SK-N-SH (cell line): Measurements from ENCODE around the gene ADK. TPM values are rescaled to one million over a fixed set of nuclear protein-coding genes. Genes with fewer than 3 reads are reported as not detected.

Experiments used
- CTCF ChIA-PET: fragments of 300-600, 350-600 bp; formaldehyde crosslinking; extraction: SDS; loops from one replicate; lab custom pipeline; 2021; lab: Yijun Ruan, JAX
- POLR2A ChIA-PET: fragments of 350-600 bp; sonication (Branson Sonifier 250); formaldehyde crosslinking; extraction: SDS; loops from one replicate; lab custom pipeline; 2020; ENCODE audit warnings: antibody characterized with exemption, inconsistent platforms; lab: Yijun Ruan, JAX
- DNase-seq: peaks from one replicate; pipeline ENCODE4 v3.0.0; 2012
- H2AFZ ChIP-seq: fragments of 200-600 bp; sonication (generic); 2 replicates; pipeline ENCODE4 v1.8.1; 2016; ENCODE audit warnings: antibody characterized with exemption, mild to moderate bottlenecking, low read depth
- H3F3A ChIP-seq: fragments of 200-600 bp; sonication (generic); replicated peaks from 2 replicates; pipeline ENCODE3; 2016; ENCODE audit warnings: antibody characterized with exemption, mild to moderate bottlenecking; ENCODE audit not compliant: insufficient read depth
- H3K27ac ChIP-seq, 2 experiments: fragments of 200-500 bp in 1 of 2; fragments of 200-600 bp in 1 of 2; sonication (Bioruptor generic) in 1 of 2; sonication (generic), shearing (Covaris generic) in 1 of 2; 2 replicates each; pipeline versions ENCODE4 v1.5.1 to v1.6.1; 2014 to 2016; ENCODE audit warnings: low read depth in 2 of 2, inconsistent platforms in 1 of 2, low read length in 1 of 2, mild to moderate bottlenecking in 1 of 2, mixed read lengths in 1 of 2
- H3K27me3 ChIP-seq: fragments of 200-600 bp; sonication (generic), shearing (Covaris generic); 2 replicates; pipeline ENCODE4 v1.6.1; 2016; ENCODE audit warnings: mixed run types; ENCODE audit not compliant: insufficient read depth
- H3K36me3 ChIP-seq, 2 experiments: fragments of 200-500 bp in 1 of 2; fragments of 200-600 bp in 1 of 2; sonication (Bioruptor generic) in 1 of 2; sonication (generic) in 1 of 2; replicated peaks in 1 of 2; 2 replicates each; pipeline versions ENCODE3 to v1.5.1; 2014 to 2016; ENCODE audit warnings: low read length in 1 of 2, mild to moderate bottlenecking in 1 of 2; ENCODE audit not compliant: insufficient read depth in 2 of 2, control insufficient read depth in 1 of 2
- H3K4me1 ChIP-seq, 2 experiments: fragments of 200-500 bp in 1 of 2; fragments of 200-600 bp in 1 of 2; sonication (Bioruptor generic) in 1 of 2; sonication (generic), shearing (Covaris generic) in 1 of 2; 2 replicates each; pipeline versions ENCODE4 v1.5.1 to v1.6.1; 2014 to 2016; ENCODE audit warnings: low read depth in 1 of 2, low read length in 1 of 2, mixed run types in 1 of 2; ENCODE audit not compliant: insufficient read depth in 2 of 2, control insufficient read depth in 1 of 2
- H3K4me2 ChIP-seq: fragments of 200-600 bp; sonication (generic), shearing (Covaris generic); 2 replicates; pipeline ENCODE4 v1.6.1; 2017; ENCODE audit warnings: mixed run types
- H3K4me3 ChIP-seq, 2 experiments: fragments of 200-500 bp in 1 of 2; fragments of 200-600 bp in 1 of 2; sonication (Bioruptor generic) in 1 of 2; sonication (generic), shearing (Covaris generic) in 1 of 2; 2 replicates each; pipeline versions ENCODE4 v1.5.1 to v1.8.1; 2014 to 2016; ENCODE audit warnings: low read depth in 2 of 2, inconsistent platforms in 1 of 2, low read length in 1 of 2, mild to moderate bottlenecking in 1 of 2, mixed read lengths in 1 of 2, moderate library complexity in 1 of 2
- H3K79me2 ChIP-seq: fragments of 200-600 bp; sonication (generic); 2 replicates; pipeline ENCODE4 v1.8.1; 2017; ENCODE audit warnings: mild to moderate bottlenecking; ENCODE audit not compliant: insufficient read depth
- H3K9ac ChIP-seq: fragments of 200-600 bp; sonication (generic); 2 replicates; pipeline ENCODE4 v1.6.1; 2017; ENCODE audit warnings: mixed run types
- H3K9me2 ChIP-seq: fragments of 200-600 bp; sonication (generic); 2 replicates; pipeline ENCODE4 v1.6.1; 2017; ENCODE audit warnings: mixed run types
- H3K9me3 ChIP-seq: fragments of 200-600 bp; sonication (generic); 2 replicates; pipeline ENCODE4 v1.6.1; 2017; ENCODE audit warnings: mixed run types, mild to moderate bottlenecking, moderate library complexity
- H4K20me1 ChIP-seq: fragments of 200-600 bp; sonication (generic); 2 replicates; pipeline ENCODE4 v1.6.1; 2017; ENCODE audit warnings: mild to moderate bottlenecking, mixed run types; ENCODE audit not compliant: insufficient read depth
- CHD2 ChIP-seq: fragments of 150-350 bp; IDR thresholded peaks from 2 replicates; pipeline ENCODE4 v1.6.1; 2018; ENCODE audit warnings: low read length; ENCODE audit not compliant: partially characterized antibody
- CTCF ChIP-seq: fragments of 200-600 bp; sonication (generic); IDR thresholded peaks from 2 replicates; pipeline ENCODE4 v1.6.1; 2017; ENCODE audit warnings: antibody characterized with exemption, mild to moderate bottlenecking, moderate library complexity
- ELF1 ChIP-seq: IDR thresholded peaks from 2 replicates; pipeline ENCODE4 v1.4.0; 2012
- EP300 ChIP-seq, 2 experiments: IDR thresholded peaks; 2 replicates each; pipeline versions ENCODE4 v1.4.0 to v1.6.1; 2012; ENCODE audit warnings: borderline replicate concordance in 1 of 2, low read depth in 1 of 2, low read length in 1 of 2
- FOSL2 ChIP-seq: IDR thresholded peaks from 2 replicates; pipeline ENCODE4 v1.4.0; 2012; ENCODE audit warnings: low read depth, mild to moderate bottlenecking, moderate library complexity, borderline replicate concordance
- FOXJ3 ChIP-seq: sonication (generic); formaldehyde crosslinking; IDR thresholded peaks from 2 replicates; pipeline ENCODE4 v1.5.1; 2020; ENCODE audit warnings: mild to moderate bottlenecking, missing genetic modification reagents
- FOXM1 ChIP-seq: IDR thresholded peaks from 2 replicates; pipeline ENCODE4 v1.4.0; 2012; ENCODE audit warnings: low read depth, mild to moderate bottlenecking
- MAX ChIP-seq: IDR thresholded peaks from 2 replicates; pipeline ENCODE4 v1.4.0; 2012; ENCODE audit warnings: low read depth
- NFIC ChIP-seq: IDR thresholded peaks from 2 replicates; pipeline ENCODE4 v1.4.0; 2012; ENCODE audit warnings: borderline replicate concordance
- PBX3 ChIP-seq: IDR thresholded peaks from 2 replicates; pipeline ENCODE4; 2012
- POLR2AphosphoS5 ChIP-seq: IDR thresholded peaks from 2 replicates; pipeline ENCODE4 v1.6.1; 2012; ENCODE audit warnings: low read depth, low read length
- RFX5 ChIP-seq: IDR thresholded peaks from 2 replicates; pipeline ENCODE4 v1.6.1; 2012; ENCODE audit warnings: mild to moderate bottlenecking, improper control_type of control experiment, low read length
- RXRA ChIP-seq: IDR thresholded peaks from 2 replicates; pipeline ENCODE4 v1.4.0; 2012; ENCODE audit warnings: low read depth, mild to moderate bottlenecking, borderline replicate concordance
- SIN3A ChIP-seq: IDR thresholded peaks from 2 replicates; pipeline ENCODE4 v1.6.1; 2012; ENCODE audit warnings: low read depth, mild to moderate bottlenecking, low read length, moderate library complexity, borderline replicate concordance
- TAF1 ChIP-seq: IDR thresholded peaks from 2 replicates; pipeline ENCODE4 v1.6.1; 2012; ENCODE audit warnings: low read depth, mild to moderate bottlenecking, low read length, moderate library complexity, borderline replicate concordance
- TCF12 ChIP-seq: IDR thresholded peaks from 2 replicates; pipeline ENCODE4 v1.4.0; 2012
- YY1 ChIP-seq: IDR thresholded peaks from 2 replicates; pipeline ENCODE4 v1.4.0; 2012; ENCODE audit warnings: low read depth, mild to moderate bottlenecking
- WGBS: methylation state at CpG from one replicate; pipeline ENCODE4 v1.1.6; 2017; ENCODE audit warnings: low lambda C conversion rate; 5-methylcytosine and 5-hydroxymethylcytosine counted together
- polyA plus RNA-seq, 3 experiments: library from polyadenylated mRNA; depleted of rRNA; stranded (reverse); fragments of >200 nt; gene quantifications; 2 replicates each; pipeline ENCODE4 v1.2.3, GENCODE V29; 2012
- TF ChIP-seq, protein P1 (sequence below): fragments of 150-350 bp; IDR thresholded peaks from 2 replicates; pipeline ENCODE4 v1.6.1; 2017; ENCODE audit warnings: antibody characterized with exemption, low read length, low read depth, borderline replicate concordance
- TF ChIP-seq, protein P2 (sequence below): IDR thresholded peaks from 2 replicates; pipeline ENCODE4 v1.4.0; 2012; ENCODE audit warnings: low read depth, borderline replicate concordance
- TF ChIP-seq, protein P3 (sequence below): IDR thresholded peaks from 2 replicates; pipeline ENCODE4 v1.4.0; 2012; ENCODE audit warnings: low read depth, borderline replicate concordance

The ADK gene
- polyA plus RNA-seq, 1 of the 3 experiments (the other 2 are of a cell fraction), result 25.1 TPM

- Histone ChIP-seq H3K27ac (peak overlapping the region; percentile 83 to 91), H3K4me1 (peaks cover 4 to 17% of the 10 kb centered on the region in 2 experiments; a peak in 2 of 4 replicates), H3K9ac (peak overlapping the region; percentile 95), H2AFZ (peak overlapping the region; percentile 98), H3F3A (peaks cover 40% of the 10 kb centered on the region), H3K4me3 (peak overlapping the region; percentile 84 to 92), H3K79me2 (peaks cover 40% of the 10 kb centered on the region), H3K36me3 (no peaks in the 10 kb centered on the region), H3K9me2 (no peaks in the 10 kb centered on the region), H3K4me2 (peak overlapping the region; percentile 97), H3K9me3 (no peaks in the 10 kb centered on the region), H3K27me3 (no peaks in the 10 kb centered on the region), H4K20me1 (no peaks in the 10 kb centered on the region)
- ChIA-PET POLR2A (interaction anchor here (0.8 to 1.4 kb wide), 2 partner anchors 10 to 25 kb away, joined by 4 to 5 read pairs; partner anchors contain the start of genes ADK and AP3M1), CTCF (interaction anchor here (1.6 kb wide), 1 partner anchor 38 kb away, joined by 3 read pairs; no protein-coding TSS in a partner anchor)
- no peak for DNase-seq
- WGBS, result 24% methylated on average over 10 of the region's 10 CpGs
- no peak for TF ChIP-seq PBX3
- no peak for TF ChIP-seq NFIC
- TF ChIP-seq, protein P1, sequence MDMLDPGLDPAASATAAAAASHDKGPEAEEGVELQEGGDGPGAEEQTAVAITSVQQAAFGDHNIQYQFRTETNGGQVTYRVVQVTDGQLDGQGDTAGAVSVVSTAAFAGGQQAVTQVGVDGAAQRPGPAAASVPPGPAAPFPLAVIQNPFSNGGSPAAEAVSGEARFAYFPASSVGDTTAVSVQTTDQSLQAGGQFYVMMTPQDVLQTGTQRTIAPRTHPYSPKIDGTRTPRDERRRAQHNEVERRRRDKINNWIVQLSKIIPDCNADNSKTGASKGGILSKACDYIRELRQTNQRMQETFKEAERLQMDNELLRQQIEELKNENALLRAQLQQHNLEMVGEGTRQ, result no peak
- no peak for TF ChIP-seq TAF1
- TF ChIP-seq FOXJ3 (CRISPR knock-in tag), result no peak
- TF ChIP-seq, protein P2, sequence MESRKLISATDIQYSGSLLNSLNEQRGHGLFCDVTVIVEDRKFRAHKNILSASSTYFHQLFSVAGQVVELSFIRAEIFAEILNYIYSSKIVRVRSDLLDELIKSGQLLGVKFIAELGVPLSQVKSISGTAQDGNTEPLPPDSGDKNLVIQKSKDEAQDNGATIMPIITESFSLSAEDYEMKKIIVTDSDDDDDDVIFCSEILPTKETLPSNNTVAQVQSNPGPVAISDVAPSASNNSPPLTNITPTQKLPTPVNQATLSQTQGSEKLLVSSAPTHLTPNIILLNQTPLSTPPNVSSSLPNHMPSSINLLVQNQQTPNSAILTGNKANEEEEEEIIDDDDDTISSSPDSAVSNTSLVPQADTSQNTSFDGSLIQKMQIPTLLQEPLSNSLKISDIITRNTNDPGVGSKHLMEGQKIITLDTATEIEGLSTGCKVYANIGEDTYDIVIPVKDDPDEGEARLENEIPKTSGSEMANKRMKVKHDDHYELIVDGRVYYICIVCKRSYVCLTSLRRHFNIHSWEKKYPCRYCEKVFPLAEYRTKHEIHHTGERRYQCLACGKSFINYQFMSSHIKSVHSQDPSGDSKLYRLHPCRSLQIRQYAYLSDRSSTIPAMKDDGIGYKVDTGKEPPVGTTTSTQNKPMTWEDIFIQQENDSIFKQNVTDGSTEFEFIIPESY, result no peak
- no peak; the same call in 1 of the 2 replicates for TF ChIP-seq RXRA
- no peak for TF ChIP-seq TCF12
- no peak for TF ChIP-seq YY1
- no peak for TF ChIP-seq CTCF
- TF ChIP-seq POLR2AphosphoS5, result no peak
- TF ChIP-seq, protein P3, sequence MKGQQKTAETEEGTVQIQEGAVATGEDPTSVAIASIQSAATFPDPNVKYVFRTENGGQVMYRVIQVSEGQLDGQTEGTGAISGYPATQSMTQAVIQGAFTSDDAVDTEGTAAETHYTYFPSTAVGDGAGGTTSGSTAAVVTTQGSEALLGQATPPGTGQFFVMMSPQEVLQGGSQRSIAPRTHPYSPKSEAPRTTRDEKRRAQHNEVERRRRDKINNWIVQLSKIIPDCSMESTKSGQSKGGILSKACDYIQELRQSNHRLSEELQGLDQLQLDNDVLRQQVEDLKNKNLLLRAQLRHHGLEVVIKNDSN, result no peak
- TF ChIP-seq CHD2, result no peak
- TF ChIP-seq SIN3A, result no peak
- no peak for TF ChIP-seq FOXM1
- TF ChIP-seq MAX, result no peak
- no peak for TF ChIP-seq FOSL2
- no peak for TF ChIP-seq EP300 (IDR thresholded peaks at IDR 0.05; ENCODE audit: borderline replicate concordance in 1 of 2, low read depth in 1 of 2, low read length in 1 of 2)
- TF ChIP-seq RFX5, result no peak
- TF ChIP-seq ELF1, result no peak
- TF ChIP-seq, all 33 proteins: peak for 0
Measured at GRCh38 chr10:74175510-74176379, 24.7 kb downstream of the ADK start.
